Gastroesophageal sphincter (tissue), 4 donors: Measurements from ENCODE around the gene KIF13A. TPM values are rescaled to one million over a fixed set of nuclear protein-coding genes. Genes with fewer than 3 reads are reported as not detected.
"Not testable (repeated sequence)": the region's sequence is repeated elsewhere in the genome, so short reads cannot be mapped to it uniquely, and the experiment has no call there.

Experiments
- ATAC-seq: fragments of 150-250 bp; one replicate; pipeline ENCODE4 v1.9.1; 2016; ENCODE audit warnings: mild to moderate bottlenecking, moderate library complexity
- H3K27ac ChIP-seq, 4 donors: fragments of 200-600 bp; sonication (generic) in 3 of 4; 1 replicate in 3 of 4; 2 replicates in 1 of 4; pipeline ENCODE4 v1.5.1; 2016 to 2019
- H3K27me3 ChIP-seq: fragments of 200-600 bp; sonication (generic); one replicate; pipeline ENCODE4 v1.5.1; 2019
- H3K36me3 ChIP-seq, 2 donors: fragments of 200-600 bp; sonication (generic); one replicate each; pipeline ENCODE4 v1.5.1; 2019; ENCODE audit warnings: control low read depth in 1 of 2
- H3K4me1 ChIP-seq, 3 donors: fragments of 200-600 bp; sonication (generic); 1 replicate in 2 of 3; 2 replicates in 1 of 3; pipeline ENCODE4 v1.5.1; 2016 to 2019; ENCODE audit warnings: control low read depth in 2 of 3
- H3K4me3 ChIP-seq, 2 donors: fragments of 200-600 bp; sonication (generic); one replicate each; pipeline ENCODE4 v1.5.1; 2019; ENCODE audit warnings: mild to moderate bottlenecking in 1 of 2, moderate library complexity in 1 of 2
- H3K9me3 ChIP-seq, 3 donors: fragments of 200-600 bp; sonication (generic); one replicate each; pipeline ENCODE4 v1.5.1; 2017 to 2019; ENCODE audit warnings: control low read depth in 2 of 3
- CTCF ChIP-seq, 4 experiments: fragments of 200-600 bp in 2 of 4; fragments of 450-650 bp in 2 of 4; sonication (generic) in 1 of 4; IDR thresholded peaks; one replicate each; pipeline ENCODE4 v1.5.1; 2017 to 2019; ENCODE audit warnings: antibody characterized with exemption in 4 of 4, mild to moderate bottlenecking in 2 of 4, moderate library complexity in 2 of 4
- EP300 ChIP-seq: sonication (generic); formaldehyde crosslinking; IDR thresholded peaks from one replicate; pipeline ENCODE4 v1.6.1; 2017; ENCODE audit warnings: antibody characterized with exemption, mild to moderate bottlenecking
- POLR2A ChIP-seq, 2 donors: fragments of 450-650 bp; IDR thresholded peaks; one replicate each; pipeline ENCODE4 v1.6.1; 2017; ENCODE audit warnings: antibody characterized with exemption in 2 of 2, mild to moderate bottlenecking in 2 of 2, moderate library complexity in 1 of 2
- POLR2AphosphoS5 ChIP-seq: sonication (generic); formaldehyde crosslinking; IDR thresholded peaks from one replicate; pipeline ENCODE4 v1.6.1; 2017; ENCODE audit warnings: antibody characterized with exemption
- WGBS, 2 donors: methylation state at CpG; one replicate each; pipeline ENCODE4 v1.1.5; 2018; ENCODE audit warnings: low coverage in 1 of 2; 5-methylcytosine and 5-hydroxymethylcytosine counted together
- total RNA-seq, 4 donors: library from RNA; depleted of rRNA; stranded (reverse); fragments of >200 nt; gene quantifications; one replicate each; pipeline ENCODE4 v1.1.0, GENCODE V29; 2016

Gene KIF13A
- total RNA-seq, 4 donors from 2014 or later = 67.7 to 98.9 (median 84.1) TPM

- Histone ChIP-seq H3K27ac (no peak overlapping the region), H3K4me3 (no peak overlapping the region), H3K36me3 (peaks cover 0 to 52% of the 10 kb centered on the region in 2 donors), H3K27me3 (no peaks in the 10 kb centered on the region), H3K9me3 (no peaks in the 10 kb centered on the region), H3K4me1 (peaks cover 2 to 18% (median 5%) of the 10 kb centered on the region in 3 donors)
- ATAC-seq = no peak
- TF ChIP-seq EP300 (no peak), CTCF (IDR thresholded peaks at IDR 0.05) (no peak), POLR2AphosphoS5 (no peak), POLR2A (IDR thresholded peaks at IDR 0.05) (no peak)
- 82 to 90% methylated on average over 3 to 4 of the region's 4 CpGs for WGBS, 2 donors
Observed at GRCh38 chr6:17847203-17847760, 140.2 kb downstream of the KIF13A start.

GRCh38 chr6:17846762-17847161, 140.7 kb downstream of the KIF13A start:
- Histone ChIP-seq H3K27ac (no peak overlapping the region), H3K4me1 (peaks cover 0 to 13% (median 5%) of the 10 kb centered on the region in 3 donors), H3K9me3 (no peaks in the 10 kb centered on the region), H3K27me3 (no peaks in the 10 kb centered on the region), H3K36me3 (peaks cover 0 to 57% of the 10 kb centered on the region in 2 donors), H3K4me3 (no peak overlapping the region)
- 80 to 97% methylated on average over 2 to 4 of the region's 4 CpGs for WGBS, 2 donors
- TF ChIP-seq POLR2A (IDR thresholded peaks at IDR 0.05) (no peak), POLR2AphosphoS5 (no peak)
- no peak for ATAC-seq

- TF ChIP-seq CTCF (IDR thresholded peaks at IDR 0.05) = peak in 1 of 4 experiments; percentile 37
- no peak for TF ChIP-seq EP300
- no peaks in the 10 kb centered on the region for H3K27me3 ChIP-seq
- H3K36me3 ChIP-seq = peaks cover 0 to 56% of the 10 kb centered on the region in 2 donors
- no peak overlapping the region for H3K4me3 ChIP-seq
- H3K27ac ChIP-seq = no peak overlapping the region
- H3K4me1 ChIP-seq = peaks cover 0 to under 1% (median 0%) of the 10 kb centered on the region in 3 donors
- 39 to 55% methylated on average over 3 to 4 of the region's 4 CpGs for WGBS, 2 donors
- ATAC-seq = no peak
- no peaks in the 10 kb centered on the region for H3K9me3 ChIP-seq
Observed at GRCh38 chr6:17845598-17845997, 141.8 kb downstream of the KIF13A start.

- ATAC-seq, H3K4me1 ChIP-seq, H3K4me3 ChIP-seq, H3K27ac ChIP-seq, H3K9me3 ChIP-seq, H3K27me3 ChIP-seq: not testable (repeated sequence)
- WGBS, 2 donors = 92 to 96% methylated on average over 7 of the region's 7 CpGs
- H3K36me3 ChIP-seq = peaks cover 0 to 50% of the 10 kb centered on the region in 2 donors
Observed at GRCh38 chr6:17844967-17845366, 142.5 kb downstream of the KIF13A start.

- peaks cover 0 to 32% of the 10 kb centered on the region in 2 donors for H3K36me3 ChIP-seq
- no peak overlapping the region for H3K4me3 ChIP-seq
- no peaks in the 10 kb centered on the region for H3K27me3 ChIP-seq
- H3K27ac ChIP-seq = no peak overlapping the region
- no peak for ATAC-seq
- 91 to 92% methylated on average over 3 to 5 of the region's 8 CpGs for WGBS, 2 donors
- no peaks in the 10 kb centered on the region for H3K9me3 ChIP-seq
- H3K4me1 ChIP-seq = no peaks in the 10 kb centered on the region
- TF ChIP-seq POLR2AphosphoS5 = no peak
- no peak for TF ChIP-seq EP300
- TF ChIP-seq CTCF (IDR thresholded peaks at IDR 0.05) = no peak
- TF ChIP-seq POLR2A (IDR thresholded peaks at IDR 0.05) = no peak
Observed at GRCh38 chr6:17842934-17843821, 144.3 kb downstream of the KIF13A start.
